ENCODE results near the gene PPP2R2B.

Gene PPP2R2B

GRCh38 chr5:146821732-146822131 lies 56.8 kb downstream of the PPP2R2B start:
- Histone ChIP-seq H3K4me3 (ENCODE audit: low read length) (no peak overlapping the region), H3K4me1 (ENCODE audit: control insufficient read depth, insufficient read depth, low read length) (no peaks in the 10 kb centered on the region), H3K9me3 (ENCODE audit: control insufficient read depth, low read length) (no peaks in the 10 kb centered on the region), H3K9ac (ENCODE audit: low read length) (no peak overlapping the region), H3K27me3 (replicated peaks; ENCODE audit: control insufficient read depth, insufficient read depth, low read length) (peaks cover 16% of the 10 kb centered on the region), H3K36me3 (ENCODE audit: control insufficient read depth, insufficient read depth, low read length, severe bottlenecking) (no peaks in the 10 kb centered on the region)
- no peak for DNase-seq (ENCODE audit: low read depth)

GRCh38 chr5:146820987-146821386 lies 57.6 kb downstream of the PPP2R2B start:
- Histone ChIP-seq H3K27me3 (replicated peaks; ENCODE audit: control insufficient read depth, insufficient read depth, low read length) (peaks cover 16% of the 10 kb centered on the region), H3K9ac (ENCODE audit: low read length) (no peak overlapping the region), H3K9me3 (ENCODE audit: control insufficient read depth, low read length) (no peaks in the 10 kb centered on the region), H3K36me3 (ENCODE audit: control insufficient read depth, insufficient read depth, low read length, severe bottlenecking) (no peaks in the 10 kb centered on the region), H3K4me1 (ENCODE audit: control insufficient read depth, insufficient read depth, low read length) (no peaks in the 10 kb centered on the region), H3K4me3 (ENCODE audit: low read length) (no peak overlapping the region)
- no peak for DNase-seq (ENCODE audit: low read depth)

- no peak overlapping the region for H3K4me3 ChIP-seq (ENCODE audit: low read length)
- H3K4me1 ChIP-seq (ENCODE audit: control insufficient read depth, insufficient read depth, low read length) = no peaks in the 10 kb centered on the region
- H3K9ac ChIP-seq (ENCODE audit: low read length) = no peak overlapping the region
- no peaks in the 10 kb centered on the region for H3K9me3 ChIP-seq (ENCODE audit: control insufficient read depth, low read length)
- peaks cover 11% of the 10 kb centered on the region for H3K27me3 ChIP-seq (replicated peaks; ENCODE audit: control insufficient read depth, insufficient read depth, low read length)
- DNase-seq (ENCODE audit: low read depth) = no peak
- H3K36me3 ChIP-seq (ENCODE audit: control insufficient read depth, insufficient read depth, low read length, severe bottlenecking) = no peaks in the 10 kb centered on the region
These were observed 59.7 kb downstream of the PPP2R2B start for GRCh38 chr5:146818822-146819221.

GRCh38 chr5:146817973-146818372 lies 60.6 kb downstream of the PPP2R2B start:
- Histone ChIP-seq H3K4me1 (ENCODE audit: control insufficient read depth, insufficient read depth, low read length) (no peaks in the 10 kb centered on the region), H3K36me3 (ENCODE audit: control insufficient read depth, insufficient read depth, low read length, severe bottlenecking) (no peaks in the 10 kb centered on the region), H3K9ac (ENCODE audit: low read length) (no peak overlapping the region), H3K9me3 (ENCODE audit: control insufficient read depth, low read length) (no peaks in the 10 kb centered on the region), H3K4me3 (ENCODE audit: low read length) (no peak overlapping the region), H3K27me3 (replicated peaks; ENCODE audit: control insufficient read depth, insufficient read depth, low read length) (peaks cover 9% of the 10 kb centered on the region)
- DNase-seq (ENCODE audit: low read depth) = no peak

GRCh38 chr5:146816775-146817387 lies 61.7 kb downstream of the PPP2R2B start:
- Histone ChIP-seq H3K4me3 (ENCODE audit: low read length) (no peak overlapping the region), H3K4me1 (ENCODE audit: control insufficient read depth, insufficient read depth, low read length) (no peaks in the 10 kb centered on the region), H3K27me3 (replicated peaks; ENCODE audit: control insufficient read depth, insufficient read depth, low read length) (peaks cover 9% of the 10 kb centered on the region), H3K36me3 (ENCODE audit: control insufficient read depth, insufficient read depth, low read length, severe bottlenecking) (no peaks in the 10 kb centered on the region), H3K9ac (ENCODE audit: low read length) (no peak overlapping the region), H3K9me3 (ENCODE audit: control insufficient read depth, low read length) (no peaks in the 10 kb centered on the region)
- DNase-seq (ENCODE audit: low read depth) = no peak

GRCh38 chr5:146815411-146815810 lies 63.1 kb downstream of the PPP2R2B start:
- no peak for DNase-seq (ENCODE audit: low read depth)
- no peaks in the 10 kb centered on the region for H3K27me3 ChIP-seq (replicated peaks; ENCODE audit: control insufficient read depth, insufficient read depth, low read length)
- H3K36me3 ChIP-seq (ENCODE audit: control insufficient read depth, insufficient read depth, low read length, severe bottlenecking) = no peaks in the 10 kb centered on the region
- no peak overlapping the region for H3K4me3 ChIP-seq (ENCODE audit: low read length)
- H3K4me1 ChIP-seq (ENCODE audit: control insufficient read depth, insufficient read depth, low read length) = no peaks in the 10 kb centered on the region
- H3K9ac ChIP-seq (ENCODE audit: low read length) = no peak overlapping the region
- H3K9me3 ChIP-seq (ENCODE audit: control insufficient read depth, low read length) = no peaks in the 10 kb centered on the region

- H3K9ac ChIP-seq (ENCODE audit: low read length) = no peak overlapping the region
- H3K27me3 ChIP-seq (replicated peaks; ENCODE audit: control insufficient read depth, insufficient read depth, low read length) = no peaks in the 10 kb centered on the region
- DNase-seq (ENCODE audit: low read depth) = no peak
- H3K36me3 ChIP-seq (ENCODE audit: control insufficient read depth, insufficient read depth, low read length, severe bottlenecking) = no peaks in the 10 kb centered on the region
- no peaks in the 10 kb centered on the region for H3K4me1 ChIP-seq (ENCODE audit: control insufficient read depth, insufficient read depth, low read length)
- no peak overlapping the region for H3K4me3 ChIP-seq (ENCODE audit: low read length)
- H3K9me3 ChIP-seq (ENCODE audit: control insufficient read depth, low read length) = no peaks in the 10 kb centered on the region
These were observed 65.0 kb downstream of the PPP2R2B start for GRCh38 chr5:146813346-146814157.

- Histone ChIP-seq H3K4me1 (ENCODE audit: control insufficient read depth, insufficient read depth, low read length) (peaks cover 10% of the 10 kb centered on the region), H3K36me3 (ENCODE audit: control insufficient read depth, insufficient read depth, low read length, severe bottlenecking) (no peaks in the 10 kb centered on the region), H3K9ac (ENCODE audit: low read length) (no peak overlapping the region), H3K9me3 (ENCODE audit: control insufficient read depth, low read length) (no peaks in the 10 kb centered on the region), H3K27me3 (replicated peaks; ENCODE audit: control insufficient read depth, insufficient read depth, low read length) (no peaks in the 10 kb centered on the region), H3K4me3 (ENCODE audit: low read length) (no peak overlapping the region)
- DNase-seq (ENCODE audit: low read depth) = no peak
These were observed 73.5 kb downstream of the PPP2R2B start for GRCh38 chr5:146805081-146805480.

GRCh38 chr5:146802945-146803522 lies 75.5 kb downstream of the PPP2R2B start:
- peaks cover 13% of the 10 kb centered on the region for H3K4me1 ChIP-seq (ENCODE audit: control insufficient read depth, insufficient read depth, low read length)
- no peaks in the 10 kb centered on the region for H3K9me3 ChIP-seq (ENCODE audit: control insufficient read depth, low read length)
- DNase-seq (ENCODE audit: low read depth) = no peak
- no peak overlapping the region for H3K9ac ChIP-seq (ENCODE audit: low read length)
- H3K27me3 ChIP-seq (replicated peaks; ENCODE audit: control insufficient read depth, insufficient read depth, low read length) = no peaks in the 10 kb centered on the region
- no peak overlapping the region for H3K4me3 ChIP-seq (ENCODE audit: low read length)
- H3K36me3 ChIP-seq (ENCODE audit: control insufficient read depth, insufficient read depth, low read length, severe bottlenecking) = no peaks in the 10 kb centered on the region

- no peaks in the 10 kb centered on the region for H3K36me3 ChIP-seq (ENCODE audit: control insufficient read depth, insufficient read depth, low read length, severe bottlenecking)
- peaks cover 9% of the 10 kb centered on the region for H3K4me1 ChIP-seq (ENCODE audit: control insufficient read depth, insufficient read depth, low read length)
- H3K4me3 ChIP-seq (ENCODE audit: low read length) = no peak overlapping the region
- H3K27me3 ChIP-seq (replicated peaks; ENCODE audit: control insufficient read depth, insufficient read depth, low read length) = no peaks in the 10 kb centered on the region
- no peaks in the 10 kb centered on the region for H3K9me3 ChIP-seq (ENCODE audit: control insufficient read depth, low read length)
- no peak overlapping the region for H3K9ac ChIP-seq (ENCODE audit: low read length)
- DNase-seq (ENCODE audit: low read depth) = no peak
These were observed 78.9 kb downstream of the PPP2R2B start for GRCh38 chr5:146799671-146800070.

GRCh38 chr5:146799231-146799630 lies 79.3 kb downstream of the PPP2R2B start:
- Histone ChIP-seq H3K4me3 (ENCODE audit: low read length) (no peak overlapping the region), H3K9ac (ENCODE audit: low read length) (no peak overlapping the region), H3K36me3 (ENCODE audit: control insufficient read depth, insufficient read depth, low read length, severe bottlenecking) (no peaks in the 10 kb centered on the region), H3K27me3 (replicated peaks; ENCODE audit: control insufficient read depth, insufficient read depth, low read length) (no peaks in the 10 kb centered on the region), H3K9me3 (ENCODE audit: control insufficient read depth, low read length) (no peaks in the 10 kb centered on the region), H3K4me1 (ENCODE audit: control insufficient read depth, insufficient read depth, low read length) (peaks cover 12% of the 10 kb centered on the region)
- no peak for DNase-seq (ENCODE audit: low read depth)
